ENCODE results near the gene TMEM185B.

GRCh38 chr2:120245520-120246332 is 22.5 kb upstream of the TMEM185B start:
- TF ChIP-seq CTCF (IDR thresholded peaks at IDR 0.05 in 2 of 3, conservative IDR thresholded peaks at IDR 0.05 in 1 of 3; ENCODE audit: control insufficient read depth in 2 of 3, extremely low read depth in 1 of 3, insufficient read depth in 1 of 3, low read depth in 3 of 3, low read length in 3 of 3) (no peak), ZNF384 (IDR thresholded peaks at IDR 0.05; ENCODE audit: borderline replicate concordance, low read depth, low read length) (no peak), JUND (IDR thresholded peaks at IDR 0.05; ENCODE audit: low read depth, low read length) (no peak), PAX5 (IDR thresholded peaks at IDR 0.05; ENCODE audit: borderline replicate concordance, low read depth, low read length) (no peak)
- TF ChIP-seq, protein P1, sequence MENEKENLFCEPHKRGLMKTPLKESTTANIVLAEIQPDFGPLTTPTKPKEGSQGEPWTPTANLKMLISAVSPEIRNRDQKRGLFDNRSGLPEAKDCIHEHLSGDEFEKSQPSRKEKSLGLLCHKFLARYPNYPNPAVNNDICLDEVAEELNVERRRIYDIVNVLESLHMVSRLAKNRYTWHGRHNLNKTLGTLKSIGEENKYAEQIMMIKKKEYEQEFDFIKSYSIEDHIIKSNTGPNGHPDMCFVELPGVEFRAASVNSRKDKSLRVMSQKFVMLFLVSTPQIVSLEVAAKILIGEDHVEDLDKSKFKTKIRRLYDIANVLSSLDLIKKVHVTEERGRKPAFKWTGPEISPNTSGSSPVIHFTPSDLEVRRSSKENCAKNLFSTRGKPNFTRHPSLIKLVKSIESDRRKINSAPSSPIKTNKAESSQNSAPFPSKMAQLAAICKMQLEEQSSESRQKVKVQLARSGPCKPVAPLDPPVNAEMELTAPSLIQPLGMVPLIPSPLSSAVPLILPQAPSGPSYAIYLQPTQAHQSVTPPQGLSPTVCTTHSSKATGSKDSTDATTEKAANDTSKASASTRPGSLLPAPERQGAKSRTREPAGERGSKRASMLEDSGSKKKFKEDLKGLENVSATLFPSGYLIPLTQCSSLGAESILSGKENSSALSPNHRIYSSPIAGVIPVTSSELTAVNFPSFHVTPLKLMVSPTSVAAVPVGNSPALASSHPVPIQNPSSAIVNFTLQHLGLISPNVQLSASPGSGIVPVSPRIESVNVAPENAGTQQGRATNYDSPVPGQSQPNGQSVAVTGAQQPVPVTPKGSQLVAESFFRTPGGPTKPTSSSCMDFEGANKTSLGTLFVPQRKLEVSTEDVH (IDR thresholded peaks at IDR 0.05; ENCODE audit: low read depth, partially characterized antibody): no peak

Measured in GM12878 (cell line).